Measurements from ENCODE around the gene KLRC1.

GRCh38 chr12:10405294-10405693, 47.9 kb downstream of the KLRC1 start:
- TF ChIP-seq POLR2AphosphoS5 (IDR thresholded peaks at IDR 0.05; ENCODE audit: low read depth, low read length): no peak
- no peak for TF ChIP-seq POLR2A (IDR thresholded peaks at IDR 0.05; ENCODE audit: low read depth, low read length)
- no peak for TF ChIP-seq TAF1 (IDR thresholded peaks at IDR 0.05; ENCODE audit: low read depth, low read length)
- no peak for TF ChIP-seq POU2F2 (IDR thresholded peaks at IDR 0.05; ENCODE audit: low read depth, low read length)
- TF ChIP-seq SPI1 (IDR thresholded peaks at IDR 0.05; ENCODE audit: low read depth, low read length): no peak
- TF ChIP-seq PAX5 (IDR thresholded peaks at IDR 0.05; ENCODE audit: insufficient read depth, low read length, severe bottlenecking): no peak

All from GM12891 (cell line).